Karpas-422 (cell line): ENCODE data around the gene VHLL. TPM values are rescaled to one million over a fixed set of nuclear protein-coding genes. Genes with fewer than 3 reads are reported as not detected.
"Not testable (repeated sequence)": the region's sequence is repeated elsewhere in the genome, so short reads cannot be mapped to it uniquely, and the experiment has no call there.

Experiments
- DNase-seq: peaks from one replicate; pipeline ENCODE4 v3.0.0-alpha.2; 2015
- H2AFZ ChIP-seq: fragments of 200-600 bp; sonication (generic); 2 replicates; pipeline ENCODE4 v1.6.1; 2014; ENCODE audit warnings: antibody characterized with exemption, low read length, mixed read lengths
- H3K27ac ChIP-seq: fragments of 200-600 bp; sonication (generic); 2 replicates; pipeline ENCODE4 v1.5.1; 2014; ENCODE audit warnings: mild to moderate bottlenecking, low read length, moderate library complexity
- H3K27me3 ChIP-seq: fragments of 200-600 bp; sonication (generic); 2 replicates; pipeline ENCODE4 v1.6.1; 2014; ENCODE audit warnings: low read length, mixed read lengths
- H3K36me3 ChIP-seq: fragments of 200-600 bp; sonication (generic); 2 replicates; pipeline ENCODE4 v1.6.1; 2014; ENCODE audit warnings: low read length, mixed read lengths; ENCODE audit not compliant: insufficient read depth
- H3K4me1 ChIP-seq: fragments of 200-600 bp; sonication (generic); 2 replicates; pipeline ENCODE4 v1.6.1; 2014; ENCODE audit warnings: mild to moderate bottlenecking, low read length, mixed read lengths
- H3K4me2 ChIP-seq: fragments of 200-600 bp; sonication (generic); 2 replicates; pipeline ENCODE4 v1.6.1; 2014; ENCODE audit warnings: low read length, low read depth, mild to moderate bottlenecking; ENCODE audit not compliant: poor library complexity, severe bottlenecking
- H3K4me3 ChIP-seq: fragments of 200-600 bp; sonication (generic); 2 replicates; pipeline ENCODE4 v1.5.1; 2014; ENCODE audit warnings: mild to moderate bottlenecking, antibody characterized with exemption, low read length, mixed read lengths
- H3K79me2 ChIP-seq: fragments of 200-600 bp; sonication (generic); 2 replicates; pipeline ENCODE4 v1.6.1; 2014; ENCODE audit warnings: mild to moderate bottlenecking, low read length, mixed read lengths
- H3K9ac ChIP-seq: fragments of 200-600 bp; sonication (generic); 2 replicates; pipeline ENCODE4 v1.6.0; 2014; ENCODE audit warnings: low read length
- H3K9me2 ChIP-seq: fragments of 200-600 bp; sonication (generic), shearing (Covaris generic); replicated peaks from 2 replicates; pipeline ENCODE4 v1.6.0; 2014; ENCODE audit warnings: mild to moderate bottlenecking, low read length, moderate library complexity; ENCODE audit not compliant: insufficient read depth
- H3K9me3 ChIP-seq: fragments of 300-700, 200-600 bp; sonication (generic); 2 replicates; pipeline ENCODE4 v1.6.1; 2014; ENCODE audit warnings: low read length, mixed read lengths
- H4K20me1 ChIP-seq: fragments of 200-600 bp; sonication (generic); 2 replicates; pipeline ENCODE4 v1.6.1; 2014; ENCODE audit warnings: mild to moderate bottlenecking, antibody characterized with exemption, low read length, low read depth; ENCODE audit not compliant: insufficient read depth
- total RNA-seq: library from RNA; depleted of rRNA; stranded (reverse); fragments of >200 nt; shearing (Covaris generic); gene quantifications from 2 replicates; pipeline ENCODE4 v1.2.3, GENCODE V29; 2014; ENCODE audit warnings: low replicate concordance

VHLL gene
- total RNA-seq, 1 experiment from 2014 or later = not detected

DNA sequence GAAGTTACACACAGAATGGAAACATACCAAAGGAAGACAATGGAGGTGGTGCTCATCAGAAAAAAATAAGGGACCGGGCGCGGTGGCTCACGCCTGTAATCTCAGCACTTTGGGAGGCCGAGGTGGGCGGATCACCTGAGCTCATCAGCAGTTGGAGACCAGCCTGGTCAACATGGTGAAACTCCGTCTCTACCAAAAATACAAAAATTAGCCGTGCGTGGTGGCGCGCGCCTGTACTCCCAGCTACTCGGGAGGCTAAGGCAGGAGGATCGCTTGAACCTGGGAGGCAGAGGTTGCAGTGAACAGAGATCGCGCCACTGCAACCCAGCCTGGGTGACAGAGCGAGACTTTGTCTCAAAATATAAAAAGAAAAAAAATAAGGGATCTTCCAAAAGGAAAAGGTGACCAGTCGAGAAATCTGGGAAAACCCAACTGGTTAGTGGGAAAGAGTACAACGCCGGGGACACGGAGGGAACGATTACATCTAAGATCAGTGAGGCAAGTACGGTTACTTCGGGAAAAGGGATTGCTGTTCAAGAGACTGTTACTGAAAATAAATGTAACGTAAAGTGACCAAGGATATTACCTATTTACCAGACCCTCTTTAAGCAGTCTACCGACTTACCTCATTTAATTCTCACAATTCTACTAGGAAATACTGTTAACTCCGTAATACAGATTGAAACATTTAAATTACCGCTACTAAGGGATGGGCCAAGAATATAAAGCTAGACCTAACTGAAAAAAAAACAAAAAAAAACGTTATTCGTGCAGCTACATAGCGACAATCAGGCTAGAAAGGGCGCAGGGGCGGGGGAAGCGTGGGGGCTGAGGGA is 38.2 kb upstream of the VHLL start:
- peaks cover 20% of the 10 kb centered on the region for H3K4me1 ChIP-seq
- H3K9me2 ChIP-seq = no peaks in the 10 kb centered on the region
- H3K79me2 ChIP-seq = peaks cover 48% of the 10 kb centered on the region

DNA sequence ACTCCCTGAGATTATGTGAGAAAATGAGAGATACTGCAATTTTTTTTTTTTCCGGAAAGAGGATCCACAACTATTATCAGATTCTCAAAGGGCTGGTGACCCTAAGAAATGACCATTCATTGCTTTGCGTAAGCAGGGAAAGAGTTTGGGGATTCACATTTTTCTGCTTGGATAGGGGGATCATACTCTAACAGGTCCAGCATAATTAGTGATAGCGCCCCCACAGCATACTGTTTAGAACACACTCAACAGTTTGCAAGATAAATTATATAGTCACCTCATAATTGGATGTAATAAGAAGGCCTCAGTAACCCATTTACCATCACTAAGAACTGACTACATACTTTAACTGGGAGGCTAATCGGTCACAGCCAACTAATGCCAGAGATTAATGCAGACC is 37.1 kb upstream of the VHLL start:
- H3K4me3 ChIP-seq = peak overlapping the region; percentile 93
- H2AFZ ChIP-seq = no peak overlapping the region
- H4K20me1 ChIP-seq = peaks cover 17% of the 10 kb centered on the region; the same call in 1 of the 2 replicates
- H3K79me2 ChIP-seq = peaks cover 50% of the 10 kb centered on the region
- H3K9me2 ChIP-seq = no peaks in the 10 kb centered on the region
- H3K9ac ChIP-seq = peak overlapping the region; percentile 91
- DNase-seq = peak; percentile 60
- H3K36me3 ChIP-seq = peaks cover 47% of the 10 kb centered on the region
- H3K9me3 ChIP-seq = no peaks in the 10 kb centered on the region
- H3K4me1 ChIP-seq = peaks cover 20% of the 10 kb centered on the region
- no peaks in the 10 kb centered on the region for H3K27me3 ChIP-seq
- peak overlapping the region; percentile 81 for H3K4me2 ChIP-seq
- no peak overlapping the region for H3K27ac ChIP-seq

More for the DNA sequence above, 38.2 kb upstream of the VHLL start:
- Histone ChIP-seq H3K9me3 (no peaks in the 10 kb centered on the region), H3K4me2 (peak overlapping the region; percentile 81), H3K27ac (peak overlapping the region; percentile 69), H3K9ac (peak overlapping the region; percentile 91), H2AFZ (peak overlapping the region; percentile 17; the same call in 1 of the 2 replicates), H3K27me3 (no peaks in the 10 kb centered on the region), H3K4me3 (peak overlapping the region; percentile 93), H4K20me1 (peaks cover 17% of the 10 kb centered on the region; the same call in 1 of the 2 replicates), H3K36me3 (peaks cover 44% of the 10 kb centered on the region)
- no peak for DNase-seq

DNA sequence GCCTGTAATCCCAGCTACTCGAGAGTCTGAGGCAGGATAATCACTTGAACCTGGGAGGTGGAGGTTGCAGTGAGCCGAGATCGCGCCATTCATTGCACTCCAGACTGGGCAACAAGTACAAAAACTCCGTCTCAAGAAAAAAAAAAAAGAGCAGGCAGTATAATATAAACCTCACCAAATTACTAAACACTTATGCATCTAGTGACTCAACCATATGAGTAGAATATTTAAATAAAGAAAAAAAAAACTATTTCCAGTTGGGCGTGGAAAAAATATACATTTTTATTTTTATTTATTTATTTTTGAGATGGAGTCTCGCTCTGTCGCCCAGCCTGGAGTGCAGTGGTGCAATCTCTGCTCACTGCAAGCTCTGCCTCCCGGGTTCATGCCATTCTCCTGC is 24.1 kb upstream of the VHLL start:
- H3K9me3 ChIP-seq, H2AFZ ChIP-seq, H3K9ac ChIP-seq, H3K27me3 ChIP-seq, H3K4me1 ChIP-seq, H4K20me1 ChIP-seq, H3K9me2 ChIP-seq, H3K4me2 ChIP-seq, DNase-seq, H3K27ac ChIP-seq, H3K4me3 ChIP-seq, H3K79me2 ChIP-seq: not testable (repeated sequence)
- H3K36me3 ChIP-seq = peaks cover 48% of the 10 kb centered on the region

DNA sequence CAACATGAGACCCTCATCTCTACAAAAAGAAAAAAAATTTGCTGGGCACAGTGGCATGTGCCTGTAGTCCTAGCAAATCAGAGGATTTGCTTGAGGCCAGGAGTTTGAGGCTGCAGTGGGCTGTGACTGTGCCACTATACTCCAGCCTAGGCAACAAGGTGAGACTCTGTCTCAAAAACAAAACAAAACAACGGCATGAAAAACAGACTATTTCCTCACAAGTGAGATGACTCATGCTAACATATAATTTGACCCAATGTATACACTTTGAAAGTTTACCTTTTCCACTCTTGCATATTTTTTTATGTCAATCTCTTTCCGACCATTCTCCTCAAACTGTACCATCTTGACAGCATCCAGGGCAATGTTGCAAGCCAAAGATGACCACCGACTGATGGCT is 21.5 kb upstream of the VHLL start:
- Histone ChIP-seq H2AFZ (no peak overlapping the region), H3K27me3 (no peaks in the 10 kb centered on the region), H3K79me2 (no peaks in the 10 kb centered on the region; the same call in 1 of the 2 replicates), H3K9ac (no peak overlapping the region), H4K20me1 (peaks cover 6% of the 10 kb centered on the region; the same call in 1 of the 2 replicates), H3K9me3 (no peaks in the 10 kb centered on the region), H3K36me3 (peaks cover 65% of the 10 kb centered on the region), H3K27ac (no peak overlapping the region), H3K9me2 (no peaks in the 10 kb centered on the region), H3K4me1 (no peaks in the 10 kb centered on the region), H3K4me2 (no peak overlapping the region), H3K4me3 (no peak overlapping the region)
- DNase-seq = no peak

DNA sequence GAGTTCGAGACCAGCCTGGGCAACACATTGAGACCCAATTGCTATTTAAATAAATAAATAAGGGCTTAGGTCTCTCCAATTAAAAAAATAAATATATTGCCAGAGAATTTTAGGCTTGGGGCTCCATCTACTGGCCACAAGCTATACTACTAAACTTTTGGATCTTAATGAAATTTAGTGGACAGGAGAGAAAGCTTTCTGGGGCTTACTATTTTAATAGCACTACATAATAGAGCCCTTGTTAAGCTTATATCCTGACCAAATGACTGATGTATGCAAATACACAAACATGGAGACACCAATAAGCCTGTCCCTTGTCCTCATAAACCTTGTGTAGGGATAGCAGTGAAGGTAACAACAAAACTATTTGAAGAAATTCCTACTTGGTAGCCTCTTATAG is 20.6 kb upstream of the VHLL start:
- Histone ChIP-seq H3K27ac (no peak overlapping the region), H3K79me2 (no peaks in the 10 kb centered on the region; the same call in 1 of the 2 replicates), H3K9ac (no peak overlapping the region), H3K9me3 (no peaks in the 10 kb centered on the region), H4K20me1 (0 out of 2 replicates have a peak, but pooled peaks cover 6% of the 10 kb centered on the region), H2AFZ (no peak overlapping the region), H3K4me1 (no peaks in the 10 kb centered on the region), H3K36me3 (peaks cover 64% of the 10 kb centered on the region), H3K4me2 (no peak overlapping the region), H3K9me2 (no peaks in the 10 kb centered on the region), H3K27me3 (no peaks in the 10 kb centered on the region), H3K4me3 (no peak overlapping the region)
- peak; percentile 67 for DNase-seq

DNA sequence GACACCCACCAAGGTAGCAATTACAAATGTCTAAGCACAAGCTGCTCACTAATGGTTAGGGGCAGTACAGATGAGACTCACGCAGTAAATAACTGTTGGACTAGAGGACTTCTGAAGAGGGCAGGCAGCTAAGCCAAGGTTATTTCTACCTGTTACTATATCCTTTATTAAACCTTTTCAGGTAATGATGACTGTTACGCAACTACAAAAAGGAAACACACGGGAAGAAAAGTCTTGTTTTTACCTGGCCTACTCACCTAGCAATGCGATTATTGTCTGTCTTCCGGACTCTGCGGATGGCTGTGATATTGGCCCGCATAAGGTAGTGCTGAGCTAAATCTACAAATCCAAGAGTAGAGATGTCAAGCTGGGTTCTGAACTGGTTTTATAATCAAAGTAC is 17.8 kb upstream of the VHLL start:
- H3K79me2 ChIP-seq = no peaks in the 10 kb centered on the region; the same call in 1 of the 2 replicates

DNA sequence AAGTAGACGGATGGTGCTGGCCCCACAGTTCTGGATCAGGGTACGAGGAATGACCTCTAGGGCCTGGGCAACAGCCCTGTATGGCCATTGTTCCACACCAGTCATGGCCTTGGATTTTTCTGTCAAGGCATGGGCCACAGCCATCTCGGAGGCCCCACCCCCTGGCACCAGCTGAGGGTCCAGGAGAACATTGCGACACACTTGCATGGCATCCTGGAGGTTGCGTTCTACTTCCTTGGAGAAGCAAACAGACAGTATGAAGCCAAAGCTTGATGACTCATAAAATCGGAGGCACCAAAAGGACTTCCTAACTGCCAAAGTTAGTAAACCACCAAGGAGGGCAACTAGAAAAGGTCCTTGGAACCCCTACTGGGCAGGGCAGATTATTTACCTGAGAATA is 11.9 kb upstream of the VHLL start:
- no peak overlapping the region for H3K4me2 ChIP-seq
- H3K27ac ChIP-seq = no peak overlapping the region
- no peaks in the 10 kb centered on the region for H3K9me2 ChIP-seq
- no peak for DNase-seq
- no peak overlapping the region for H3K9ac ChIP-seq
- peaks cover 57% of the 10 kb centered on the region for H3K36me3 ChIP-seq
- no peaks in the 10 kb centered on the region for H4K20me1 ChIP-seq
- H3K9me3 ChIP-seq = no peaks in the 10 kb centered on the region
- no peak overlapping the region for H2AFZ ChIP-seq
- no peaks in the 10 kb centered on the region for H3K79me2 ChIP-seq
- H3K4me3 ChIP-seq = no peak overlapping the region
- no peaks in the 10 kb centered on the region for H3K4me1 ChIP-seq
- no peaks in the 10 kb centered on the region for H3K27me3 ChIP-seq

More for the DNA sequence above, 17.8 kb upstream of the VHLL start:
- peaks cover 72% of the 10 kb centered on the region for H3K36me3 ChIP-seq
- no peak for DNase-seq
- H2AFZ ChIP-seq = no peak overlapping the region
- no peak overlapping the region for H3K9ac ChIP-seq
- H3K4me3 ChIP-seq = no peak overlapping the region
- H4K20me1 ChIP-seq = 0 out of 2 replicates have a peak, but pooled peaks cover 6% of the 10 kb centered on the region
- H3K4me1 ChIP-seq = no peaks in the 10 kb centered on the region
- H3K27me3 ChIP-seq = no peaks in the 10 kb centered on the region
- no peak overlapping the region for H3K4me2 ChIP-seq
- H3K27ac ChIP-seq = no peak overlapping the region
- H3K9me2 ChIP-seq = no peaks in the 10 kb centered on the region
- H3K9me3 ChIP-seq = no peaks in the 10 kb centered on the region

DNA sequence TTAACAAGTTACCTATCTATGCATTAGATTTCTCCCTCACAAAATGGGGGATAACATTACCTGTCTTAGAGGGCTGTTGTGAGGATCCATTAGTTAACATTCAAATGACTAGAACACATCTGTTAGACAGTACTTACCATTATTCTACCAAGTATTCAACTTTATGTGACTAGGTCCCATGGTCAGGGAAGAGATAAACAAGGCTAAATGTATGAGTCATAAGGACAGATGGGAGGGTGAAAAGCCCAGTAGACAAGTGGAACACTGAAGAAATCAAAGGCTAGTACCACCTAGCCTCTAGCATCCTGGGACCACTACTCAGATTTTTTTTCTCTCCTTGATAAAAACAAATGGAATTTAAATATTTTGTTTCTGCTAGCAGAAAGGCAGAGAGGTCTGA is 9.0 kb upstream of the VHLL start:
- DNase-seq = no peak
- H3K9me3 ChIP-seq = no peaks in the 10 kb centered on the region
- H4K20me1 ChIP-seq = no peaks in the 10 kb centered on the region
- H3K27ac ChIP-seq = no peak overlapping the region
- H3K9me2 ChIP-seq = no peaks in the 10 kb centered on the region
- H3K27me3 ChIP-seq = no peaks in the 10 kb centered on the region
- H3K36me3 ChIP-seq = peaks cover 46% of the 10 kb centered on the region
- H3K79me2 ChIP-seq = no peaks in the 10 kb centered on the region
- H2AFZ ChIP-seq = no peak overlapping the region
- H3K4me1 ChIP-seq = no peaks in the 10 kb centered on the region
- H3K4me2 ChIP-seq = no peak overlapping the region
- H3K9ac ChIP-seq = no peak overlapping the region
- H3K4me3 ChIP-seq = no peak overlapping the region
